SK-N-SH (cell line): ENCODE results near the gene ADISSP. TPM values are rescaled to one million over a fixed set of nuclear protein-coding genes. Genes with fewer than 3 reads are reported as not detected.

Experiments used
- CTCF ChIA-PET: fragments of 300-600, 350-600 bp; formaldehyde crosslinking; extraction: SDS; loops from one replicate; lab custom pipeline; 2021; lab: Yijun Ruan, JAX
- POLR2A ChIA-PET: fragments of 350-600 bp; sonication (Branson Sonifier 250); formaldehyde crosslinking; extraction: SDS; loops from one replicate; lab custom pipeline; 2020; ENCODE audit warnings: antibody characterized with exemption, inconsistent platforms; lab: Yijun Ruan, JAX
- DNase-seq: peaks from one replicate; pipeline ENCODE4 v3.0.0; 2012
- H2AFZ ChIP-seq: fragments of 200-600 bp; sonication (generic); 2 replicates; pipeline ENCODE4 v1.8.1; 2016; ENCODE audit warnings: antibody characterized with exemption, mild to moderate bottlenecking, low read depth
- H3F3A ChIP-seq: fragments of 200-600 bp; sonication (generic); replicated peaks from 2 replicates; pipeline ENCODE3; 2016; ENCODE audit warnings: antibody characterized with exemption, mild to moderate bottlenecking; ENCODE audit not compliant: insufficient read depth
- H3K27ac ChIP-seq, 2 experiments: fragments of 200-500 bp in 1 of 2; fragments of 200-600 bp in 1 of 2; sonication (Bioruptor generic) in 1 of 2; sonication (generic), shearing (Covaris generic) in 1 of 2; 2 replicates each; pipeline versions ENCODE4 v1.5.1 to v1.6.1; 2014 to 2016; ENCODE audit warnings: low read depth in 2 of 2, inconsistent platforms in 1 of 2, low read length in 1 of 2, mild to moderate bottlenecking in 1 of 2, mixed read lengths in 1 of 2
- H3K27me3 ChIP-seq: fragments of 200-600 bp; sonication (generic), shearing (Covaris generic); 2 replicates; pipeline ENCODE4 v1.6.1; 2016; ENCODE audit warnings: mixed run types; ENCODE audit not compliant: insufficient read depth
- H3K36me3 ChIP-seq, 2 experiments: fragments of 200-500 bp in 1 of 2; fragments of 200-600 bp in 1 of 2; sonication (Bioruptor generic) in 1 of 2; sonication (generic) in 1 of 2; replicated peaks in 1 of 2; 2 replicates each; pipeline versions ENCODE3 to v1.5.1; 2014 to 2016; ENCODE audit warnings: low read length in 1 of 2, mild to moderate bottlenecking in 1 of 2; ENCODE audit not compliant: insufficient read depth in 2 of 2, control insufficient read depth in 1 of 2
- H3K4me1 ChIP-seq, 2 experiments: fragments of 200-500 bp in 1 of 2; fragments of 200-600 bp in 1 of 2; sonication (Bioruptor generic) in 1 of 2; sonication (generic), shearing (Covaris generic) in 1 of 2; 2 replicates each; pipeline versions ENCODE4 v1.5.1 to v1.6.1; 2014 to 2016; ENCODE audit warnings: low read depth in 1 of 2, low read length in 1 of 2, mixed run types in 1 of 2; ENCODE audit not compliant: insufficient read depth in 2 of 2, control insufficient read depth in 1 of 2
- H3K4me2 ChIP-seq: fragments of 200-600 bp; sonication (generic), shearing (Covaris generic); 2 replicates; pipeline ENCODE4 v1.6.1; 2017; ENCODE audit warnings: mixed run types
- H3K4me3 ChIP-seq, 2 experiments: fragments of 200-500 bp in 1 of 2; fragments of 200-600 bp in 1 of 2; sonication (Bioruptor generic) in 1 of 2; sonication (generic), shearing (Covaris generic) in 1 of 2; 2 replicates each; pipeline versions ENCODE4 v1.5.1 to v1.8.1; 2014 to 2016; ENCODE audit warnings: low read depth in 2 of 2, inconsistent platforms in 1 of 2, low read length in 1 of 2, mild to moderate bottlenecking in 1 of 2, mixed read lengths in 1 of 2, moderate library complexity in 1 of 2
- H3K79me2 ChIP-seq: fragments of 200-600 bp; sonication (generic); 2 replicates; pipeline ENCODE4 v1.8.1; 2017; ENCODE audit warnings: mild to moderate bottlenecking; ENCODE audit not compliant: insufficient read depth
- H3K9ac ChIP-seq: fragments of 200-600 bp; sonication (generic); 2 replicates; pipeline ENCODE4 v1.6.1; 2017; ENCODE audit warnings: mixed run types
- H3K9me2 ChIP-seq: fragments of 200-600 bp; sonication (generic); 2 replicates; pipeline ENCODE4 v1.6.1; 2017; ENCODE audit warnings: mixed run types
- H3K9me3 ChIP-seq: fragments of 200-600 bp; sonication (generic); 2 replicates; pipeline ENCODE4 v1.6.1; 2017; ENCODE audit warnings: mixed run types, mild to moderate bottlenecking, moderate library complexity
- H4K20me1 ChIP-seq: fragments of 200-600 bp; sonication (generic); 2 replicates; pipeline ENCODE4 v1.6.1; 2017; ENCODE audit warnings: mild to moderate bottlenecking, mixed run types; ENCODE audit not compliant: insufficient read depth
- EZH2phosphoT487 ChIP-seq: fragments of 200-600 bp; sonication (generic); IDR thresholded peaks from 2 replicates; pipeline ENCODE4 v1.6.1; 2017; ENCODE audit warnings: low read depth, mixed run types, mild to moderate bottlenecking, antibody characterized with exemption, moderate library complexity, borderline replicate concordance
- FOSL2 ChIP-seq: IDR thresholded peaks from 2 replicates; pipeline ENCODE4 v1.4.0; 2012; ENCODE audit warnings: low read depth, mild to moderate bottlenecking, moderate library complexity, borderline replicate concordance
- GATA2 ChIP-seq: sonication (generic); formaldehyde crosslinking; IDR thresholded peaks from 2 replicates; pipeline ENCODE4 v1.5.0; 2020; ENCODE audit warnings: mild to moderate bottlenecking, missing genetic modification reagents
- JUND ChIP-seq: IDR thresholded peaks from 2 replicates; pipeline ENCODE4 v1.4.0; 2012
- MEF2A ChIP-seq: IDR thresholded peaks from 2 replicates; pipeline ENCODE4 v1.4.0; 2012; ENCODE audit warnings: low read depth, borderline replicate concordance
- MXI1 ChIP-seq: IDR thresholded peaks from 2 replicates; pipeline ENCODE4 v1.6.1; 2012; ENCODE audit warnings: mild to moderate bottlenecking, low read depth, low read length, improper control_type of control experiment
- NFIC ChIP-seq: IDR thresholded peaks from 2 replicates; pipeline ENCODE4 v1.4.0; 2012; ENCODE audit warnings: borderline replicate concordance
- NRF1 ChIP-seq: IDR thresholded peaks from 2 replicates; pipeline ENCODE4 v1.6.1; 2012; ENCODE audit warnings: low read depth, mild to moderate bottlenecking, low read length
- PBX3 ChIP-seq: IDR thresholded peaks from 2 replicates; pipeline ENCODE4; 2012
- RCOR1 ChIP-seq: fragments of 150-350 bp; IDR thresholded peaks from 2 replicates; pipeline ENCODE4 v1.6.1; 2017; ENCODE audit warnings: antibody characterized with exemption, low read length
- SIN3A ChIP-seq: IDR thresholded peaks from 2 replicates; pipeline ENCODE4 v1.6.1; 2012; ENCODE audit warnings: low read depth, mild to moderate bottlenecking, low read length, moderate library complexity, borderline replicate concordance
- SMC3 ChIP-seq: IDR thresholded peaks from 2 replicates; pipeline ENCODE4 v1.6.1; 2012; ENCODE audit warnings: low read depth, low read length, improper control_type of control experiment
- TCF12 ChIP-seq: IDR thresholded peaks from 2 replicates; pipeline ENCODE4 v1.4.0; 2012
- USF1 ChIP-seq: IDR thresholded peaks from 2 replicates; pipeline ENCODE4 v1.4.0; 2012; ENCODE audit warnings: low read depth, borderline replicate concordance
- USF2 ChIP-seq: fragments of 150-350 bp; IDR thresholded peaks from 2 replicates; pipeline ENCODE4 v1.6.1; 2017; ENCODE audit warnings: antibody characterized with exemption, low read length, low read depth, borderline replicate concordance
- WGBS: methylation state at CpG from one replicate; pipeline ENCODE4 v1.1.6; 2017; ENCODE audit warnings: low lambda C conversion rate; 5-methylcytosine and 5-hydroxymethylcytosine counted together
- polyA plus RNA-seq, 3 experiments: library from polyadenylated mRNA; depleted of rRNA; stranded (reverse); fragments of >200 nt; gene quantifications; 2 replicates each; pipeline ENCODE4 v1.2.3, GENCODE V29; 2012

ADISSP gene
- polyA plus RNA-seq, 1 of the 3 experiments (the other 2 are of a cell fraction): 73.9 TPM

GRCh38 chr20:3788685-3789155, 21.2 kb upstream of the ADISSP start:
- Histone ChIP-seq H4K20me1 (peaks cover 23% of the 10 kb centered on the region), H3K9me2 (no peaks in the 10 kb centered on the region), H3K4me3 (no peak overlapping the region), H2AFZ (0 out of 2 replicates have a peak overlapping the region, but pooled peaks have one; percentile 63), H3K79me2 (peaks cover 25% of the 10 kb centered on the region), H3K27ac (no peak overlapping the region), H3K4me2 (no peak overlapping the region), H3K27me3 (no peaks in the 10 kb centered on the region), H3K36me3 (peaks cover 7 to 9% of the 10 kb centered on the region in 2 experiments), H3K9me3 (no peaks in the 10 kb centered on the region), H3K9ac (no peak overlapping the region), H3K4me1 (peaks cover 22 to 25% of the 10 kb centered on the region in 2 experiments; a peak in 3 of 4 replicates), H3F3A (no peaks in the 10 kb centered on the region)
- 39% methylated on average over 4 of the region's 4 CpGs for WGBS
- POLR2A ChIA-PET: no interaction called here
- TF ChIP-seq EZH2phosphoT487: no peak
- no peak for TF ChIP-seq MXI1
- no peak for TF ChIP-seq FOSL2
- no peak for TF ChIP-seq USF1
- no peak for TF ChIP-seq USF2
- TF ChIP-seq GATA2 (CRISPR knock-in tag): no peak
- TF ChIP-seq SIN3A: no peak
- no peak for TF ChIP-seq TCF12
- no peak for TF ChIP-seq MEF2A
- TF ChIP-seq SMC3: no peak
- TF ChIP-seq RCOR1: no peak
- TF ChIP-seq NRF1: no peak
- no peak for TF ChIP-seq NFIC
- TF ChIP-seq JUND: no peak
- TF ChIP-seq PBX3: no peak
- DNase-seq: no peak
- CTCF ChIA-PET: interaction anchor here (0.6 to 6.4 kb wide), 5 partner anchors 25 to 243 kb away, joined by 3 to 161 read pairs (median 42); partner anchors contain the start of gene AP5S1
